HCT116 (cell line): ENCODE data around the gene NUP153. TPM values are rescaled to one million over a fixed set of nuclear protein-coding genes. Genes with fewer than 3 reads are reported as not detected.
"Not testable (repeated sequence)": the region's sequence is repeated elsewhere in the genome, so short reads cannot be mapped to it uniquely, and the experiment has no call there.

ENCODE experiments used
- ATAC-seq: fragments of 200-7000 bp; cut with Tn5 transposase; 2 replicates; pipeline ENCODE4 v1.9.1; 2020; ENCODE audit warnings: mild to moderate bottlenecking, moderate library complexity
- BruUV-seq: library from RNA; stranded (reverse); fragments of 400-500 nt; replicated peaks from 2 replicates; lab custom pipeline; 2021; lab: Mats Ljungman, UMichigan
- CTCF ChIA-PET: fragments of 300-600 bp; sonication (Branson Sonifier 250); formaldehyde crosslinking; loops from one replicate; lab custom pipeline; 2021; ENCODE audit warnings: antibody characterized with exemption; lab: Charles Lee
- POLR2A ChIA-PET: fragments of 300-600, 350-600 bp; sonication (Branson Sonifier 250); formaldehyde crosslinking; loops from one replicate; lab custom pipeline; 2021; ENCODE audit warnings: antibody characterized with exemption; lab: Charles Lee
- RAD21 ChIA-PET, 2 experiments: fragments of 300-600 bp; sonication (Branson Sonifier 250); formaldehyde crosslinking; loops; one replicate each; lab custom pipeline; 2023; ENCODE audit warnings: low total read pairs in 2 of 2; ENCODE audit not compliant: uncharacterized antibody in 2 of 2, unreplicated experiment in 2 of 2, low non-redundant PET in 1 of 2; lab: Charles Lee
- DNase-seq: peaks from one replicate; pipeline ENCODE4 v3.0.0-alpha.2; 2010; ENCODE audit warnings: low read depth, low spot score
- H2AFZ ChIP-seq: fragments of 200-600 bp; shearing (Covaris generic), sonication (generic); 2 replicates; pipeline ENCODE4 v1.6.1; 2017; ENCODE audit warnings: low read depth, mixed run types, mixed read lengths, antibody characterized with exemption, low read length; ENCODE audit not compliant: poor library complexity, severe bottlenecking
- H3K27ac ChIP-seq: 2 replicates; pipeline ENCODE4 v1.5.1; 2012; ENCODE audit warnings: low read depth, low read length
- H3K27me3 ChIP-seq: fragments of 200-600 bp; sonication (generic); 2 replicates; pipeline ENCODE4 v1.6.1; 2016; ENCODE audit warnings: mixed run types, low read length, mixed read lengths; ENCODE audit not compliant: insufficient read depth
- H3K36me3 ChIP-seq, 2 experiments: fragments of 200-500 bp in 1 of 2; fragments of 200-600 bp in 1 of 2; sonication (Bioruptor generic) in 1 of 2; sonication (generic) in 1 of 2; 2 replicates each; pipeline versions ENCODE4 v1.5.1 to v1.6.1; 2014 to 2016; ENCODE audit warnings: low read length in 2 of 2, inconsistent platforms in 1 of 2, mixed read lengths in 1 of 2, mixed run types in 1 of 2; ENCODE audit not compliant: insufficient read depth in 2 of 2, control insufficient read depth in 1 of 2
- H3K4me1 ChIP-seq, 2 experiments: fragments of 200-600 bp in 1 of 2; sonication (generic) in 1 of 2; 2 replicates each; pipeline versions ENCODE4 v1.5.1 to v1.6.1; 2012 to 2017; ENCODE audit warnings: low read length in 2 of 2, inconsistent platforms in 1 of 2, mild to moderate bottlenecking in 1 of 2, mixed read lengths in 1 of 2, mixed run types in 1 of 2, moderate library complexity in 1 of 2; ENCODE audit not compliant: insufficient read depth in 2 of 2, control insufficient read depth in 1 of 2
- H3K4me2 ChIP-seq: fragments of 200-600 bp; sonication (generic); 2 replicates; pipeline ENCODE4 v1.6.1; 2017; ENCODE audit warnings: mixed run types, low read length, mixed read lengths
- H3K4me3 ChIP-seq, 2 experiments: fragments of 200-600 bp in 1 of 2; sonication (generic) in 1 of 2; replicated peaks in 1 of 2; 2 replicates each; pipeline ENCODE4 v1.5.1; 2011 to 2016; ENCODE audit warnings: low read length in 2 of 2, control low read depth in 1 of 2, low read depth in 1 of 2, mild to moderate bottlenecking in 1 of 2, mixed read lengths in 1 of 2, mixed run types in 1 of 2
- H3K79me2 ChIP-seq: fragments of 200-600 bp; sonication (generic); 2 replicates; pipeline ENCODE4 v1.6.1; 2017; ENCODE audit warnings: mild to moderate bottlenecking, mixed run types, low read length, moderate library complexity, mixed read lengths; ENCODE audit not compliant: insufficient read depth
- H3K9ac ChIP-seq: fragments of 200-600 bp; sonication (generic); 2 replicates; pipeline ENCODE4 v1.6.1; 2016; ENCODE audit warnings: low read length, mixed read lengths
- H3K9me2 ChIP-seq: fragments of 200-600 bp; sonication (generic), shearing (Covaris generic); 2 replicates; pipeline ENCODE4 v1.6.1; 2017; ENCODE audit warnings: mixed run types, mild to moderate bottlenecking, moderate library complexity; ENCODE audit not compliant: insufficient read depth
- H3K9me3 ChIP-seq, 2 experiments: fragments of 200-500 bp in 1 of 2; fragments of 200-600 bp in 1 of 2; sonication (Bioruptor generic) in 1 of 2; sonication (generic) in 1 of 2; 2 replicates each; pipeline ENCODE4 v1.6.1; 2014 to 2017; ENCODE audit warnings: low read length in 2 of 2, mixed read lengths in 2 of 2, inconsistent platforms in 1 of 2, low read depth in 1 of 2, mild to moderate bottlenecking in 1 of 2, mixed run types in 1 of 2, moderate library complexity in 1 of 2; ENCODE audit not compliant: control insufficient read depth in 1 of 2, insufficient read depth in 1 of 2
- H4K20me1 ChIP-seq: fragments of 200-600 bp; sonication (generic), shearing (Covaris generic); 2 replicates; pipeline ENCODE4 v1.6.1; 2017; ENCODE audit warnings: mixed run types, mild to moderate bottlenecking, moderate library complexity; ENCODE audit not compliant: insufficient read depth
- CEBPB ChIP-seq: IDR thresholded peaks from 2 replicates; pipeline ENCODE4 v1.6.1; 2012; ENCODE audit warnings: low read depth
- ELF1 ChIP-seq: IDR thresholded peaks from 2 replicates; pipeline ENCODE4 v1.6.1; 2012; ENCODE audit warnings: low read depth, borderline replicate concordance
- EZH2 ChIP-seq: fragments of 200-600 bp; sonication (generic); IDR thresholded peaks from 2 replicates; pipeline ENCODE4 v1.6.1; 2017; ENCODE audit warnings: antibody characterized with exemption, mixed run types
- EZH2phosphoT487 ChIP-seq: fragments of 200-600 bp; IDR thresholded peaks from 2 replicates; pipeline ENCODE4 v1.6.1; 2018; ENCODE audit warnings: antibody characterized with exemption, borderline replicate concordance
- FOSL1 ChIP-seq: IDR thresholded peaks from 2 replicates; pipeline ENCODE4 v1.6.1; 2012; ENCODE audit warnings: low read depth
- JUND ChIP-seq: IDR thresholded peaks from 2 replicates; pipeline ENCODE4 v1.6.1; 2012
- RAD21 ChIP-seq: IDR thresholded peaks from 2 replicates; pipeline ENCODE4 v1.6.1; 2012; ENCODE audit warnings: low read depth, mild to moderate bottlenecking
- SIN3A ChIP-seq: IDR thresholded peaks from 2 replicates; pipeline ENCODE4 v1.6.1; 2012; ENCODE audit warnings: low read depth
- SRF ChIP-seq: IDR thresholded peaks from 2 replicates; pipeline ENCODE4 v1.6.1; 2012; ENCODE audit warnings: low read depth
- ZBTB33 ChIP-seq: IDR thresholded peaks from 2 replicates; pipeline ENCODE4 v1.6.1; 2011; ENCODE audit warnings: mild to moderate bottlenecking, low read length, moderate library complexity; ENCODE audit not compliant: insufficient replicate concordance; ENCODE audit errors: extremely low read depth
- ZNF274 ChIP-seq: fragments of 200-500 bp; sonication (Bioruptor generic); IDR thresholded peaks from 2 replicates; pipeline ENCODE4 v1.6.1; 2014; ENCODE audit warnings: mild to moderate bottlenecking, low read depth, low read length, inconsistent platforms
- intact Hi-C: fragments of 100-400 bp; cut with micrococcal nuclease; formaldehyde crosslinking; loops from 2 replicates; pipeline ENCODE4 v1.10.0; 2022
- total RNA-seq: library from RNA; stranded (reverse); gene quantifications from one replicate; pipeline ENCODE4 v1.2.1, GENCODE V29; 2021; ENCODE audit not compliant: unreplicated experiment

NUP153 gene
- total RNA-seq, 1 experiment from 2014 or later, result 51.6 TPM

GRCh38 chr6:17706580-17707370 is at the start of gene NUP153 (continued):
- TF ChIP-seq ZBTB33 (no peak), CEBPB (no peak), SIN3A (peak; percentile 83), ZNF274 (no peak), RAD21 (no peak), EZH2phosphoT487 (no peak)

- BruUV-seq, result no TSS peak
- ChIA-PET RAD21 (no interaction called here), POLR2A (interaction anchor here (0.6 kb wide), 1 partner anchor 32 kb away, joined by 3 read pairs; no protein-coding TSS in a partner anchor)
Measured at GRCh38 chr6:17754254-17754653, 47.5 kb upstream of the NUP153 start.

GRCh38 chr6:17745324-17745723 is 38.6 kb upstream of the NUP153 start:
- H3K9ac ChIP-seq, H3K79me2 ChIP-seq, DNase-seq, H3K9me3 ChIP-seq, H4K20me1 ChIP-seq, H2AFZ ChIP-seq, intact Hi-C loops, RAD21 ChIA-PET, H3K4me2 ChIP-seq, H3K36me3 ChIP-seq, POLR2A ChIA-PET, BruUV-seq, H3K4me1 ChIP-seq, H3K27ac ChIP-seq, ATAC-seq, CTCF ChIA-PET, H3K9me2 ChIP-seq, H3K27me3 ChIP-seq, H3K4me3 ChIP-seq: not testable (repeated sequence)

More at GRCh38 chr6:17754254-17754653, 47.5 kb upstream of the NUP153 start:
- Histone ChIP-seq H3K79me2 (no peaks in the 10 kb centered on the region), H3K36me3 (no peaks in the 10 kb centered on the region), H3K27ac (no peak overlapping the region), H2AFZ (no peak overlapping the region), H3K4me1 (no peaks in the 10 kb centered on the region), H4K20me1 (no peaks in the 10 kb centered on the region), H3K4me3 (no peak overlapping the region), H3K9me2 (no peaks in the 10 kb centered on the region), H3K9ac (no peak overlapping the region), H3K4me2 (no peak overlapping the region), H3K9me3 (no peaks in the 10 kb centered on the region), H3K27me3 (no peaks in the 10 kb centered on the region)
- TF ChIP-seq ZBTB33 (no peak), JUND (no peak), EZH2 (no peak), ELF1 (no peak), RAD21 (no peak), SRF (no peak), FOSL1 (no peak)
- intact Hi-C loops, result no loop called here
- CTCF ChIA-PET, result no interaction called here
- ATAC-seq (no peak), DNase-seq (no peak)
